Adipocyte (in vitro differentiated cells): ENCODE measurements around the gene IGFBP4.
"Not testable (repeated sequence)": the region's sequence is repeated elsewhere in the genome, so short reads cannot be mapped to it uniquely, and the experiment has no call there.

ENCODE experiments used
- DNase-seq: peaks from one replicate; pipeline ENCODE4 v3.0.0-alpha.2; 2015; ENCODE audit warnings: low read depth
- H3K27me3 ChIP-seq: replicated peaks from 2 replicates; pipeline ENCODE4 v1.7.0; 2013; ENCODE audit warnings: mild to moderate bottlenecking, low read length, moderate library complexity; ENCODE audit not compliant: control insufficient read depth, insufficient read depth
- H3K36me3 ChIP-seq: 2 replicates; pipeline ENCODE4 v1.7.0; 2013; ENCODE audit warnings: low read length, mild to moderate bottlenecking, moderate library complexity; ENCODE audit not compliant: control insufficient read depth, insufficient read depth, severe bottlenecking
- H3K4me1 ChIP-seq: 2 replicates; pipeline ENCODE4 v1.7.0; 2013; ENCODE audit warnings: mild to moderate bottlenecking, low read length, moderate library complexity; ENCODE audit not compliant: control insufficient read depth, insufficient read depth
- H3K4me3 ChIP-seq: 2 replicates; pipeline ENCODE4 v1.7.0; 2013; ENCODE audit warnings: mild to moderate bottlenecking, low read length, moderate library complexity
- H3K9ac ChIP-seq: 2 replicates; pipeline ENCODE4 v1.7.0; 2013; ENCODE audit warnings: mild to moderate bottlenecking, low read length, moderate library complexity
- H3K9me3 ChIP-seq: 2 replicates; pipeline ENCODE4 v1.7.0; 2013; ENCODE audit warnings: mild to moderate bottlenecking, low read length, moderate library complexity; ENCODE audit not compliant: control insufficient read depth

The IGFBP4 gene

GRCh38 chr17:40443196-40443987 lies at the start of gene IGFBP4:
IGFBP4 (plus strand) TSS chr17:40443450; CDS start chr17:40443736, 286 bp downstream.
- H3K4me3 ChIP-seq: peak within 1 kb of the TSS; percentile 90
- no peaks in the 10 kb centered on the region for H3K9me3 ChIP-seq
- H3K27me3 ChIP-seq: no peaks in the 10 kb centered on the region
- H3K4me1 ChIP-seq: peaks cover 27% of the 10 kb centered on the region
- H3K36me3 ChIP-seq: peaks cover 11% of the 10 kb centered on the region
- DNase-seq: peak; percentile 93
- peak within 1 kb of the TSS; percentile 98 for H3K9ac ChIP-seq

DNA sequence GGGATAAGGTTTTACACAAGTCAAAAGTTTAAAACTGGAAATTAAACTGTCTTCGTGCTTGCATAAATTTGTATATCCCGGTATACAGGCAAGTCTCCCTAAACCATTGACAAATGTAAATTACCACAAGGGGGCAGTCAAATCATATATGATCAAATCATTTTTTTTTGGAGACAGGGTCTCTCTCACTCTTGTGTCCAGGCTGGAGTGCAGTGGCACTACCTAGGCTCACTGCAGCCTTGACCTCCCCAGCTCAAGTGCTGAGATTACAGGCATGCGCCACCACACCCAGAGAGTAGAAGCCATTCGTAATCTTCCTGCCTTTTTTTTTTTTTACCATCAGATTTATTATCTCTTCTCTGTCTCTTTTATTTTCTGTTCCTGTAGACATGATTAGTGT lies 44.1 kb upstream of the IGFBP4 start:
- Histone ChIP-seq H3K9me3 (no peaks in the 10 kb centered on the region), H3K4me1 (no peaks in the 10 kb centered on the region), H3K4me3 (no peak overlapping the region), H3K27me3 (no peaks in the 10 kb centered on the region), H3K36me3 (no peaks in the 10 kb centered on the region), H3K9ac (peak overlapping the region; percentile 66)
- peak; percentile 91 for DNase-seq

DNA sequence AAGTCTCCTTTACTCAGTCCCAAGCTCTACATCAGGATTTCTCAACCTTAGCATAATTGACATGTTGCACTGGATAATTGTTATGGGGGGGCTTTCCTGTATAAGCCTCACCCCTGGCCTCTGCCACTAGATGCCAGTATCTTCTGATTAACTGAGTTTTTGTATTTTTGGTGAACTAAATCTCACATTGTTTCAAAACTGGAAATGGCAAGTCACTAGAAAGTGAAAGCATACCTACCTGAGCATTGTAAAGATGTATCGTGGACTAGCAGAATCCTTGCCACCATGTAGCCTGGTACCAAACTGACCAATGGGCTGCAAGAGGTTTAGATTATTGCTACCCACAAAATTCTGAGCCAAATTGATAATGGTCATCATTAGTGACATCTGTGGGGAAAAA lies 40.6 kb upstream of the IGFBP4 start:
- DNase-seq: no peak
- Histone ChIP-seq H3K9ac (no peak overlapping the region), H3K4me1 (no peaks in the 10 kb centered on the region), H3K27me3 (no peaks in the 10 kb centered on the region), H3K36me3 (no peaks in the 10 kb centered on the region), H3K9me3 (no peaks in the 10 kb centered on the region), H3K4me3 (no peak overlapping the region)

DNA sequence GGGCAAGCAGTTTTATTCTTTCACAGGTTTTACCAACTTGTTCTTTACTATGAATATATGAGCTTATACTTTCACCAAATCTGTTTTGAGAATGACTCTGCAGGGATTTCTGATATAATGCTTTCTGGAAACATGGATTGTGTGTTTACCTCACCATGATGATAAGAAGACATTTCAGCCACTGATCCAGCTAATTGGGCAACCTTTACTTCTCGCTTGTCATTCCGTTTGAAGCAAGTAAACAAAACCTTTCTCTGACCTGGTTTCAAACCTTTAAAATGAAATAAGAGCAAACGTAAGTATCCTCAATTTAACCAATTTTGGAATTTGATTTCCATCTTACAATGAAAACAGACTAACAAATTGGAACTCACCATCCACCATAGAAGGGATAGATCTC lies 39.2 kb upstream of the IGFBP4 start:
- Histone ChIP-seq H3K4me1 (no peaks in the 10 kb centered on the region), H3K9me3 (no peaks in the 10 kb centered on the region), H3K36me3 (no peaks in the 10 kb centered on the region), H3K27me3 (no peaks in the 10 kb centered on the region), H3K4me3 (no peak overlapping the region), H3K9ac (no peak overlapping the region)
- DNase-seq: no peak

GRCh38 chr17:40407460-40407859 lies 35.8 kb upstream of the IGFBP4 start:
- Histone ChIP-seq H3K4me1 (no peaks in the 10 kb centered on the region), H3K4me3 (no peak overlapping the region), H3K9ac (no peak overlapping the region), H3K36me3 (no peaks in the 10 kb centered on the region), H3K9me3 (no peaks in the 10 kb centered on the region), H3K27me3 (no peaks in the 10 kb centered on the region)
- DNase-seq: no peak

DNA sequence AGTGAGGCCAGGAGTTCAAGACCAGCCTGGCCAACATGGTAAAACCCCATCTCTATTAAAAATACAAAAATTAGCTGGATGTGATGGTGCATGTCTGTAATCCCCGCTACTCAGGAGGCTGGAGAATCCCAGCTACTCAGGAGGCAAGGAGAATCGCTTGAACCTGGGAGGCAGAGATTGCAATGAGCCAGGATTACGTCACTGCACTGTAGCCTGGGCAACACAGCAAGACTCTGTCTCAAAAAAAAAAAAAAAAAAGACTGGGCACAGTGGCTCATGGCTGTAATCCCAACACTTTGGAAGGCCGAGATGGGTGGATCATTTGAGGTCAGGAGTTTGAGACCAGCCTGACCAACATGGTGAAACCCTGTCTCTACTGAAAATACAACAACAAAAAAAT lies 33.7 kb upstream of the IGFBP4 start:
- H3K36me3 ChIP-seq, H3K4me3 ChIP-seq, H3K4me1 ChIP-seq, H3K27me3 ChIP-seq, H3K9me3 ChIP-seq, H3K9ac ChIP-seq, DNase-seq: not testable (repeated sequence)

DNA sequence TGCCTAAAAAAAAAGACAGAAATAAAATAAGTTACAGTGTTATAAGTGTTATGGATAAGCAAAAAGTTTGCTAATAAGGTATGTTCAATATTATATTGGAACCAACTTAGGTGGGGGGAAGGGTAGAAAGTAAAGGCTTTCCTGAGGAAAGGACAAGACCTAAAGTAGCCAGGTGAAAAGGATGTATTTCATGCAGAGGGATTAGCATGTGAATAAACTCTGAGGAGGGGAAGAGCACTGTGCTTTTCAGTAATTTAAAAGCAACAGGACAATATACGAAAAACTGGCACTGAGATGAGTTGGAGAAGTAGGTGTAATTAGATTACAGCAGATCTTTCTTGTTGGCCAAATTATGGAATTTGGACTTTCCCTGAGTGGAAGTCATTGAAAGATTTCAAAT lies 33.2 kb upstream of the IGFBP4 start:
- Histone ChIP-seq H3K4me3 (no peak overlapping the region), H3K36me3 (no peaks in the 10 kb centered on the region), H3K4me1 (peaks cover 12% of the 10 kb centered on the region), H3K9ac (no peak overlapping the region), H3K27me3 (no peaks in the 10 kb centered on the region), H3K9me3 (no peaks in the 10 kb centered on the region)
- no peak for DNase-seq

- no peak for DNase-seq
- Histone ChIP-seq H3K27me3 (no peaks in the 10 kb centered on the region), H3K36me3 (no peaks in the 10 kb centered on the region), H3K4me1 (peaks cover 12% of the 10 kb centered on the region), H3K9me3 (no peaks in the 10 kb centered on the region), H3K4me3 (no peak overlapping the region), H3K9ac (no peak overlapping the region)
Observed at GRCh38 chr17:40411821-40412220, 31.4 kb upstream of the IGFBP4 start.

- no peak for DNase-seq
- Histone ChIP-seq H3K27me3 (no peaks in the 10 kb centered on the region), H3K9ac (no peak overlapping the region), H3K9me3 (no peaks in the 10 kb centered on the region), H3K36me3 (no peaks in the 10 kb centered on the region), H3K4me1 (peaks cover 18% of the 10 kb centered on the region), H3K4me3 (no peak overlapping the region)
Observed at GRCh38 chr17:40412880-40413279, 30.4 kb upstream of the IGFBP4 start.

GRCh38 chr17:40414312-40414711 lies 28.9 kb upstream of the IGFBP4 start:
- peak overlapping the region; percentile 64 for H3K9ac ChIP-seq
- peaks cover 22% of the 10 kb centered on the region for H3K4me1 ChIP-seq
- H3K9me3 ChIP-seq, H3K4me3 ChIP-seq, DNase-seq, H3K36me3 ChIP-seq, H3K27me3 ChIP-seq: not testable (repeated sequence)

DNA sequence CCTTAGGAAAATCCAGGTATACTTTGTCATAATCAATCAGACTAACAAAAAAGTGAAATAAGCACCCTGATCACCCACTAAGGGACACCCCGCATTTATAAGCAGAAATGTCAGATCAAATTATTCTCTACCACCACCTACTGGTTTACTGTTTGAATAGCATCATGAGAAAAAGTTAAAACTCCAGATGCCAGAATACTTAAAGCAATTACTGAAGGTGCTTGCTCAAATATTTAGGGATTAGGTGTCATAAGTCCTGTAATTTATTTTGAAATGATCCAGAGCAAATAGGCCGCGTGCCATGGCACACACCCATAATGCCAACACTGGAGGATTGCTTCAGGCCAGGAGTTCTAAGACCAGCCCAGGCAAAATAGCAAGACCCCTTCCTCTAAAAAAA lies 27.9 kb upstream of the IGFBP4 start:
- Histone ChIP-seq H3K4me3 (peak overlapping the region; percentile 63), H3K9ac (peak overlapping the region; percentile 83), H3K9me3 (no peaks in the 10 kb centered on the region), H3K4me1 (peaks cover 29% of the 10 kb centered on the region), H3K27me3 (no peaks in the 10 kb centered on the region), H3K36me3 (no peaks in the 10 kb centered on the region)
- peak; percentile 76 for DNase-seq

- H3K36me3 ChIP-seq: no peaks in the 10 kb centered on the region
- H3K27me3 ChIP-seq: no peaks in the 10 kb centered on the region
- no peaks in the 10 kb centered on the region for H3K9me3 ChIP-seq
- no peak for DNase-seq
- peak overlapping the region; percentile 93 for H3K4me3 ChIP-seq
- H3K4me1 ChIP-seq: peaks cover 29% of the 10 kb centered on the region
- H3K9ac ChIP-seq: peak overlapping the region; percentile 80
Observed at GRCh38 chr17:40416671-40417070, 26.6 kb upstream of the IGFBP4 start.
